SW480 (cell line): ENCODE data around the gene POTEF.
A peak's percentile ranks its signal among the peaks of the same experiment; 100 is the strongest.
"Not testable (repeated sequence)": the region's sequence is repeated elsewhere in the genome, so short reads cannot be mapped to it uniquely, and the experiment has no call there.

Experiments used
- DNase-seq: peaks from one replicate; pipeline ENCODE4 v3.0.0-alpha.2; 2016; ENCODE audit warnings: low spot score

The POTEF gene

DNA sequence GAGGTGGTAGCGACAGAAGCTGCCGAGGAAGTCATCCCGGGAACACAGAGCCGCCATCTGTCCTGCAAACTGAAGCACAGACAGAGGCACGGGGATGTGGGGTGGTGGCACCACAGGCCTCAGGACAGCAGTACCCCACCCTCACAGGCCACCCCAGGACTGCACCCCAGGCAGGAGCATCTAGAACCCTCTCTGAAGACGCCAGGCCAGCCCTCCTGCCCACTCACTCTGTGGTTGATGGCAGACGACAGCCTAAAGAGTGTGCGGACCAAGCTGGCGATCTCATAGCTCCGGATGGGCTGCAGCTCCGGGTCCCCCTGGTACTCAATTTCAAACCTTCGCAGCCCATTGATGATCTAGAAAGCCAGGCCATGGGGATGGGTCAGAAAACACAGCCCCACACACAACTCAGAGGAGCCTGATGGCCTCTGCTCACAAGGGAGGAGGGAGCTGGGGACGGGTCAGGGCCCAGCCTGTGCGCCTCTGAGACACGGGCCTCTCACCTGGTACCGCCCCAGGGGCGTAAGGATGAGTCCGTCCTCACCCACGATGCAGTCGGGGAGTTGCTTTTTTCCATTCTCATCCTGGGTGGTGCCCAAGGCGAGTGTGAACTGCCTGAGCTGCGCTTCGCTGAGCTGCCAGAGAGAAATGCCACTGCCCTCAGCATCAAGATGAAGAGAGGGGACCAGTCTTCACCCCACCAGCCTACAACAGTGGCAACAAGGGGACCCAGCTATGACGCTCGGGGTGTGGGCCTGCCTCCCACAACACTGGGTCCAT lies 24.0 kb upstream of the POTEF start:
- DNase-seq, result no peak

DNA sequence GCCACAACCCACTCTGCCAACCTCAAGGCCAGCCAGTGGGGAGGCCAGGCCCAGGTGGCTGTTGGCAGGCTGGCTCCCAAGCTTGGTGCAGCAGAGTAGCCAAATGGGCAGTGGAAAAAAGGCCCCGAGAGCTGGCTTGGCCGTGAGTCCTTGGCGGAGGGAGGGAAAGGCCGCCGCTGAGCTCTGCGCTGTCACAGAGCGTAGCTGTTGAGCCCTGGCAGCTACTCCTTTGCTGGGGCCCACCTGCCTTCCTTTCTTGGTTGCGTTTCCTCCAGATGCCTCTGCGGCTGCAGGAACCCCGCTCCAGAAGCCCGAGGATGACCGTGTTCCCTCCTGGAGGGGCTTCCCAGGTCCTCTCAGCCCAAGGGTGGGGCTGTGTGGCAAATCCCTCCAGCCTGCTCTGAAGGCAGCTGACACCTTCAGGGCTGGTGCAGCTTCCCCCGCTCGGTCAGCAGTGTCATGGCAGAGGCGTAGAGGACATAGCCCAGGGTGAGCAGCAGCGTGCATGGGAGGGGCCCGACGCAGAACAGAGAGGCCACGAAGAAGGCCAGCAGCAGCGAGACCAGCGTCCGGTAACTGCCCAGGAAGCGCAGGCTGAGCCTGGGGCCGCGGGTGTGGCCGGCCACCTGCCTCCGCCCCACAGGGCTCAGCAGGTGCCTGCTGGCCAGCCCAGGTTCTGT lies 23.3 kb upstream of the POTEF start:
- DNase-seq, result not testable (repeated sequence)

DNA sequence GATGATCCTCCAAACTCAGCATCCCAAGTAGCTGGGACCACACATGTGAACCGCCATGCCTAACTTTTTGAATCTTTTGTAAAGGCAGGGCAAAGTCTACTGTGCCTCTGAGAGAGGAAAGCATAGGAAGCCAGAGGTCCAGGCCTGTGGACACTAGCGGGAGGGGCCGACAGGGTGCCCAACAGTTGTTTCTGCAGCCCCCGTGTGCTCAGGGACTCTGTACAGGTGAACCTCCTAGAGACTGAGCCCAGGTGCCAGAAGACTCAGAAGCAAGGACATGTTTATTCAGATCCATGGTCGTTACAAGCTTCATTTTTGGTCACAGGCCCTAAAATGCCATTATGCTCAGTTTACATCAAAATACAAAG lies 22.1 kb upstream of the POTEF start:
- DNase-seq, result not testable (repeated sequence)

DNA sequence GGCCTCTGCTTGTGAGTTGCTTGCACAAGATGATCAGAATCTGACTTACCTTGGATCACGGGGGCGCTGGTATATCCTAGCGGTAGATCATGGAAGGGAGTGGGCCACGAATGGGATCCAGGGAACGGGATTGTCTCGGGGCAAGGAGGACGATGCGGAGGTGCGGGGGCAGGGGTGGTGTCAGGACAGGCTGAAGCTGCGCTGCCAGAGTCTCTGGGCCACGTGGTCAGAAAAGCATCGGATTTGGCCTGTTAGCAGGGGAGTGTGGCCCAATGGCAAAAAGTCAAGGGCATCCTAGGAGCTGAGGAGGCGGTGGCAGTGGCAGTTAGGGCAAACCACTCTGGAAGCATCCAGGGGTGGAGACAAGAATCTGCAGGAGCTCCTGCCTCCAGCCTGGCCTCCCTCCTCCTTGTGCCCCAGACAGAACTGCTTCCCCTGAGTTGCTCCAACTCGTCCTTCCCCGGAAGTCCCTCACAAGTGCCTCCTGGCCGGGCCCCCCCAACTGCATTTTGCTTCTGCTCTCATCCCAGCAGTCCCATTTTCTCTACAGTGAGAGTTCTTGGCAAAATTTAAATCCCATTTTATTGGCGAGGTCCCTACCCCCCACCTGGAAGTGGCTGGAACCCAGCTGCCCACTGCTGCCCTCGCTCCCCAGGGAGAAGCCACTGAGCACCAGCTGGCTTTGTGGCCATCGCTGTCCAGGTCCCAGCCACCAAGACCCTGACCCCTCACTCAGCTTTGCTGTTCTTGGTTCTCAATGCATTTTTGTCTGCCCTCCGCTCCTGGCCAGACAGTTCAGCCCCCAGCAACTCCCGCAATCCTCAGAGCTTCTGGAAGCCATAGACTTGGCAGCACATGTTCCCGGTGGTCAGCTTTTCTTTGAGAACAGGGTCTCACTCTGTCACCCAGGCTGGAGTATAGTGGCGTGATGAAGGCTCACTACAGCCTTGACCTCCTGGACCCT lies 21.4 kb upstream of the POTEF start:
- DNase-seq, result no peak

DNA sequence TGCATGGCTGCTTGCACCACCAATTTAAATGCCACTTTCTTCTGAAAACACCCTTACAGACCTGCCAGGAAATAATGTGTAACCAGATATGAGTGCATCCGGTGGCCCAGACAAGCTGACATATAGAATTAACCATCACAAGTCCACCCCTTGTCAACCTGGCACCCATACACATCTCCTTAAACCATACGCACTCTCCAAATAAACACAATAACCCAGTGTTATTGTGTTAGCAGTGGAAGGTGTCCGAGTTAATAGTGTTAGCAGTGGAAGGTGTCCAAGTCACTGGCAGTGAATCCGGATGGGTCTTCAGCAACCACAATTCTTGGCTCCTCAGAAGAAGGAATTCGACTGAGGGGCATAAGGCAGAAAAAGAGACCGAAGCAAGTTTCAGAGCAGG lies 19.5 kb upstream of the POTEF start:
- not testable (repeated sequence) for DNase-seq

DNA sequence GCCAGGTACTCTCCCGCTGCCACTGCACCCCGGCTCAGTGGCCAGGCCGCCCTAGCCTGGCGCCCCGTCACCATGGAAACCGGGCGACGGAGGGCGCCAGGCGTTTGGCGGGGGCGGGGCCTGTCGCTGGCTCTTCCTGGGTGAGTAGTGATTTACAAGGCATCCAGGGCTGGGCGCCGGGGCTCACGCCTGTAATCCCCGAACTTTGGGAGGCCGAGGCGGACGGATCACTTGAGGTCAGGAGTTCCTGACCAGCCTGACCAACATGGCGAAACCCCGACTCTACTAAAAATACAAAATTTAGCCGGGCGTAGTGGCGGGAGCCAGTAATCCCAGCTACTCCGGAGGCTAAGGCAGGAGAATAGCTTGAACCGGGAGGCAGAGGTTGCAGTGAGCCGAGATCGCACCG lies 16.0 kb upstream of the POTEF start, which contains the start of gene CCDC74B:
TSS of gene CCDC74B (minus strand) at position 107 of the 409 bp plus-strand sequence. CDS start 116 bp downstream, outside the sequence.
- peak; percentile 22 for DNase-seq

DNA sequence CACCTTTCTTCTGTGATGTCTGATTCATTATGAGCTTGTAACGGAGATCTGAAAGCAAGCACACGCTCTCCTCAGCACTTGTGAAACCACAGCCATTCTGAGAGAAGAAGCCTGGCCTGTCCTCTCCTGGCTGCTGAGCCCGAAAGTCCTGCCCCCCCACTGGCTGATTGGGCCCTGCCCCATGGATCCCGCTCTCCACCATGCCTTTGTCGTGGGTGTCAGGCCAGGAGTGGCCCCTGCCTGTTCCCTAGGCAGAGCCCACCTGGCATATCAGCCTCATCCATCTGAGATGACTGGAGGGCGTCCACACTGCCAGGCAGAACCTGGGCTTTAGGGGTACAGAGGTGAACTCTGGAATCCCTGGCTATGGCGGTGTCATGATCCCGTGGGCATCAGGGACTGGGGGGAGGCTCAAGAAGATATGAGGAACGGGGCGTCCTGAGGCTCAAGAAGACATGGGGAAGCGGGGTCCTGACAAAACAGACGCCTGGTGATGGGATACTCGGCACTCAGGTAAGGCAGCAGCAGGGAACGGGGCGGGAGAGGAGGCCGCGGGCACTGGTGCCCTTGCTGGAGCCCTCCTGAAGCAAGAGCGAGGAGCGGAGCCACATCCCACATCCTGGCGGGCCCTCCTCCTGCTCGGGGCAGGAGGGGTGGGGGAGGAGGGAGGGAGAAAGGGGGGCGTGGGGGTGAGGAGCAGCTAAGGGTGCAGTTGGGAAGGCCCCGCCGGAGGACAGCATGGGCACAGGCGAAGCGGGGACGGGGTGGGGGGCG lies 14.4 kb upstream of the POTEF start:
- DNase-seq, result not testable (repeated sequence)

DNA sequence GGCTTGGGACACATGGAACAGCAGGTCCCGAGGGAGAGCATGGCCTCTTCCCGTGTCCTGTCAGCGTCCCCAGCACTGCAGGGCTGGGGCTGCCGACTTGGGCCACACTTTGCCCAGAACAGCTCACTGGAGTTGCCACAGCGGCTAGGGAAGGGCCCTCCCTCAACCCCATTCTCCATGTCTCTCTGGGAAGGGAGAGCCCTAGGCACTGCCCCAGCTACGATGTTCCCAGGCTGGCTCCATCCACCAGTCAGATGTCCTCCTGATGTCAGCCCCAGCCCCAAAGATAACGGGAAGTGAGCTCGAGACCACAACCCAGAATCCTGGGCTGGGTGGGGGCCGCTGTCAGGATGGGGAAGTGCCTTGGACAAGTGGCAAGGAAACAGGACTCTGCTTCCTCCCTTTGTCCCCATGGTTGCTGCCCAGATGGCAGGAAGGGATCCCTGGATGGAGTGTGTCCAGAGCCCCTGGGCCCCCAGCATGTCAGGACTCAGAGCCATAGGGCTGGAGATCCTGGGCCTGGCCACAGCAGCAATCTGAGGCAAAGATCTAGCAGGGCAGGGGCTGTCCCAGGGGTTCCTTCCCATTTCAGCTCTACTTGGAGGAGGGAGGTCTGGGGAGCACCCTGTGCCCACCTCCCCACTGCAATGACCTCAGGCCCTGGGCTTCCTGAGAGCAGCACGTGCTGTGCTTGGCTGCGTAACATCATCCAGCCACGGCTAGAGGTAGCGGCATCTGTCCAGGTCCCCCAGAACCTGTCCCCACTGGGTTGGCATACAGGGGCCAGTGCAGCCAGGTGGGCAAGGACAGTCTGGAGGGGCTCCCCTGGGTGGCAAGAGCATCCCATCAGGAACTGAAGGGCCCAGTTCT lies 13.6 kb upstream of the POTEF start:
- not testable (repeated sequence) for DNase-seq

DNA sequence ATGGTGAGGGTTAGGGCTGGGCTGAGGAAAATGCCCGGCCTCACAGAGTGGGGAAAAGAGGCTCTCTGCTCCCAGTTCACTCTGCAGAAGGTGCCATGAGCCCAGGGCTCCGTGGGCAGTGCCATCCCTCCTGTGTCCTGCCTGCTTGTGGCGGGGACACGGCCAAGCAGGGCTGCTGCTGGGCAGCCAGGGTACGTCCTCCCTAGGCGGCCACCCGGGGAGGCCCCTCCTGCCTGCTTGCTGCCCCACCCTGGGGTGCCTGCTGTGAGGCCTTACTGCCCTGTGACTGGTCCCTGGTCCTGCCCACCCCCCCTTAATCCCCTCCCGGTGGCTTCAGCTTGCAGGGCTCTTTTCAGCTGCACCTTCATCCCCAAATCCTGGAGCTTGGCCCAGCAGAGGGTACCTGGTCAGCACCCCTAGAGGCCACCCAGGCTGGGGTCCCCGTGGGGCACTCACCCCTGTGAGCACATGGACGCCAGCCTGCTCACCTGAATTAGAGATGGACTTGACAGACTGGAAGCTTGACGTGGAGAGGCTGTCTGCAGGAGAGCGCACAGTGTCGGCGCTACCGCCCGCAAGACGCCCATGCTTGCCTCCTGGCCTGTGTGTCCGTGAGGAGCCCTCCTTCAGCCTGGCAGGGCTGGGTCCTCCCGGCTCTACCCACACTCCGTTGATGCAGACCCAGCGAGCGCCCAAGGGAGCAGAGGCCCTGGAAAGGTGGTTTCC lies 12.8 kb upstream of the POTEF start:
- not testable (repeated sequence) for DNase-seq

DNA sequence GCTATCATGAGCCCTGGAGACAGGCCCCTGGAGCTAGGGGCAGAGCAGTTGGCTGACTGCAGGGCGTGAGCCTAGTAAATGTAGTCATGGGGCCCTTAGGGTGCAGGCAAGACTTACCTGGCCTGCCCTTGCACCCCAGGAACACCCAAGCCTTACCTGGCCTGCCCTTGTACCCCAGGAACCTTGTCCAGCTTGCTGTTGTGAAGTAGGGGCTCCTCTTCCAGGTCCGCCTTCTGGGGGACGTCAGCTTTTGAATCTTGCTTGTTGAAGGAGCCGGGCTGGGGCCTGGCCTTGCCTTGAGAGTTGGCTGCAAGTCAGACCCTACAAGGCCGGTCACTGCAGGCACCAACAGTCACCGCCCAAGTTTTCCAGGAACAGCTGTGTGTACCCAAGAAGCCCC lies 12.0 kb upstream of the POTEF start:
- not testable (repeated sequence) for DNase-seq

DNA sequence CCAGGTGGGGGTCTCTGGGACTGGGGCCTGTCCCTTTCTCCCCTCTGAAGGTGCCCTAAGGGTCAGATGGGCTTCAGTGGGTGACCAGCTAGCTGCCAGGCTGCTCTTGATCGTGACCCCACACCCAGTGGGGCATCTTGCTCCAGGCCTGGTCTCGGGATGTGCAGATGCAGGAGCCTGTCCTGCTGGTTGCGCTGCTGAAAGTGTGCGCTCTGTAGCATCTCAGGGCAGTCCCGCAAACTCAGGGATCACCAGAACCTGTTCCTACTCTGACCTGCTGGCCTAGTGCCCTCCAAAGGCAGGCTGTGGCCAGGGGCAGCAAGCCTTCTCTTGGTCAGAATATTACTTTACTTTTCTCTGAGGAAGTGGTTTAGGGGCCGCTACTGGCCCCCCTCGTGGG lies 11.5 kb upstream of the POTEF start:
- not testable (repeated sequence) for DNase-seq

DNA sequence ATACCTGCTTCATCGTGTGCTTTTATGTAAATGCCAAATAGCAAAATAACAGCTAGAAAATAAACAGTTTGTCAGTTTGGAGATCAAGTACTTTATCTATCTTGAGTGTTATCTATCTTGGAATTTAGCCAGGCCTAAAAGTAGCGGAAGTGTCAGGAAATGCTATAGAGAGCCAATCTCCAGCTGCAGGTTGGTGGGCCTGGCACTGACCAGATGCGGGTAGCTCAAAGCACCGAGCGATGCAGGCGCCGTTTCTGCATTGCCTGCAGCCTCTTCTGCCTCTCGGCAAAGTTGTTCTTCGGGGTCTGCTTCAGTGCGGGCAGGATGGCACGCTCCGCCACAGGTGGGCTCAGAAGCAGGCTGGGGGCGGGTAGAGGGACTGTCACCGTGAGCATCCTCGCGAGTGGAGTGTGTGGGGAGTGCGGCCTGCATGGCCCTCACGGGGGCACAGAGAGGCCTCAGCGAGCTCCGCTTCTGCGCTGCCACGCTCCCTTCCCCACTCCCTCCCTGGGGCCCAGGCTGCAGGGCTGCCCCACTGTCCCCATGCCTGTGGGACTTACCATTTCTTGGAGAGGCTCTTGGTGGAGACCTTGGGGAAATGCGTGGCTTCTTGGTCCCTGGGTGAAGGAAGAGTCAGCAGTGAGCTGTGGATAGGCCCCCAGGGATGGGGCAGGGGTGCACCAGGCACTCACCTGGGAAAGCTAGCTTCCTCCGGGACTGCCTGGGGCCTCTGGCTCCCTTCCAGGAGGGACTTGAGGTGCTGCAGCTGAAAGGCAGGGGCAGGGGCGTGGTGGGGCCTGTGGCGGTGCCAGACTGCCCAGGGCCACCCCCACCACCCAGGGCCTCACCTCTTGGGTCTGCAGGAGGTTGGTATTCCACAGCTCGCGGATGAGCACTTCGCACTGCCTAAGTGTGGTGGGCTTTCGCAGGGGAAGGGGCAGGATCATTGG lies 10.6 kb upstream of the POTEF start:
- DNase-seq, result not testable (repeated sequence)

DNA sequence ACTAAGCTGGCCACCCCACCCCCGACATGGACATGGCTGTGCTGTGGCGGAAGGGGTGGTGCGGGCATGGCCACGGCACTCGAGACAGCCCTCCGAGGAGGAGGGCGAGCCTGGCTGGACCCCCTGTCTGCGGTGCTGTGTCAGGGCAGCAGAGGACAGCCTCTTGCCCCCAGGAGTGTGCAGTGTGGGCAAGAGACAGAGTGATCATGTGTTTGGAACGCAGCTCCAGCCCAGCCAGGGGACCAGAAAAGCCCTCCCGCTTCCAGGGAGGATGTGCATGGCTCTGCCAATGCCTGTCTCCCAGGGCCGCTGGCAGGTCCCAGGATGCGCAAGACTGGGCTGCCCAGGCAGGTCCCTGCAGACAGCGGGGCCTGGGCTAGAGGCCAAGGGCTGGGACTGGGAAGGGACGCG lies 9.8 kb upstream of the POTEF start:
- not testable (repeated sequence) for DNase-seq

DNA sequence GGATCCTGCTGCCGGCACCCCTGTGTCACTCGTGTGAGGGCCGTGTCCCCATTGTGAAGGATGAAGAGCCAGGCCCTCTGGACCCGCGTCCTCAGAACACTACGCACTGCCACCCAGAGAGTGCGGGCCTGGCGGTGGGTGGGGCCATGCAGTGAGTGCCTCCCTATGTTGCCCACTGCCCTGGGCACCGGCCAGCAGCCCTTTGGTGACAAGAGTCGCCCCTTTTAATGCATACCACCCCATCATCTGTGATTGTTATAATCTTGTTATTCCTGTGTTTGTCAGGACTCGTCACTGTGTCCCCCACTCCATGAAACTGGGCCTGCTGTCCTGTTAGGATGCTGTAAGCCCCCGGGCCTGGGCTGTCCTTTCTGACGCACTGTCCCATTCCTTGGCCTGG lies 9.3 kb upstream of the POTEF start:
- not testable (repeated sequence) for DNase-seq

DNA sequence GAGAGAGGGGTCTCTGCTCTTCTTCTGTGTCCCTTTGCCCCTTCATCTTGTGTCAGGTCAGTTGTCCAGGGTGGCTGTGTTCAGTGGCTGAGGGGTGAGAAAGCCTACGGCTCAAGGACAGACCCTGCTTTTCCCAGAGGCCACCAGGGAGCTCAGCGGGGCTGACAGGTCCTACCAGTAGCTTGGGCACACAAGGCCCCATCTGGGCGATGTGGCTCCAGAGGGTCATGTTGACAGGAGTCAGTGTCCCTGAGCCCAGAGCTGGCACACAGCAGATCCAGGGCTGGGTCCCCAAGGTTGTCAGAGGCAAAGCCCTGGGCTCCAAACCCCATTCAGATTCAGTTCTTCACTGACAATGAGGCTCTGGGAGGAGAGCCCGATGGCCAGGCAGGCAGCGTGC lies 8.1 kb upstream of the POTEF start:
- not testable (repeated sequence) for DNase-seq

DNA sequence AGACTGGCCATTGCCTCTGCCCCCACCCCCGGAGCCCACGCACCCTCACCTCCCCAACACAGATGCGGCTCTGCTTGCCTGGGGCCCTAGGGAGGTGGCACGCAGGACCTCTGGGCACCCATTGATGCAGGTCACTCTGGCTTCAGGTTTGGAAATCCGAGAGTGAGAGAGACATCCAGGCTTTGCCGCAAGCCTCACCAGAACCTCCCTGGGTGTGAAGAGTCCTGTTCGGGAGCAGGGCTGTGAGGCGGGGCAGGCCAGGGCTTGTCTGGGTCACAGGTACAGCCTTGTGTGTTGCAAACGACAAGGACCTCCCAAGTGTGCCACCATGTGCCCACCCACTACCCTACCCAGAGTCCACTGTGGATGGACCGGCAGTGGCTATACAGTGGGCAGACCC lies 7.5 kb upstream of the POTEF start:
- not testable (repeated sequence) for DNase-seq

DNA sequence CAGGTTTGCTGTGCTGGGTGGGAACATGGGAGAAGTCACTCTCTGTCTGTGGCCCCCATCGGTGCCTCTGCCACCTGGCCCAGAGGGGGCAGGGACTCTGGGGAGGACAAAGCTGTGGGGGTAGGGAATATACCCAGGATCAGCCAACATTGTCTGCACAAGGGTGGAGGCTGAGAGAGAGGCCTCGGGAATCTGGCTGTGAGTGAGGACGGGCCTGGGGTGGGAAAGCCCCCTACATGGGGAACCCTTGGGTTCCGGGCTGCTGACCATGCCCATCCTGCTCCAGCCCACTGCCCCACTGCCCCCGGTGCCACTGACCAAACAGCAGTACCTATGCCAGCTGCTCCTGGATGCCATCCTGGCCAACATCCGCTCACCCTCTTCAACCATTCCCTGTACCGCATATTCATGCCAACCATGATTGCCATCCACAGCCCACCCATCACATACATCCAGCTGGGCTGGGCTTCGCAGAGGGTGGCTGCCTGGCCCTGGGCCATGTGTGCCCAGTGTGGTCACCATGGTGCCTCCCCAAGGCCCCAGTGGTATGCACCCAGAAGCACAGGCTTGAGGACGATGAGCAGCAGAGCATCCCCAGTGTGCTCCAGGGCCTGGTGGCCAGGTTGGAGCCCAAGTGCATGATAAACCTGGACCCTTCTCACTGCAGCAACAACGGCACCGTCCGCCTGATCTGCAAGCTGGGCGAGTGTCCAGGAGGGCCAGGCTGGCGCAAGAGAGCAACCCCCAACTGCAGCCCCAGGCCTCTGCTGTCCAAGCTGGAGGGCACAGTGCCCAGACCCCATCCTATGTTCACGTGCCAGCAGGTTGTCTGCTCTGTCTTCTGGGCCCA lies 6.9 kb upstream of the POTEF start:
- no peak for DNase-seq

DNA sequence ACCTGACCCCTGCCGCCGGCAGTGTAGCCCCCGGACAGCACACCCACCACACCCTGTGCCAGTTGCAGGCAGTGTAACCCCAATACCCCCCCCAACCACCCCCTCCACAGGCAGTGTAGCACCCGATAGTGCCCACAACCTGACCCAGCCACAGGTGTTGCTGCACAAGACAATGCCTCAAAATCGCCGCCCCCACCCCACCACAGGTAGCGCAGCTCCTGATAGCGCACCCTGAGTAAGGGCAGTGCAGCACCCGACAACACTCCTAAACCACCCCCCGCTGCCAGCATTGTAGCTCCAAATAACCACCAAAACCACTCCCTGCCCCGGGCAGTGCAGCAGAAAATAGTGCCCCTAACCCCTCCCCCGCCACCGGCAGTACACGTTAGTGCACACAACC lies 558 bp downstream of the POTEF start:
- DNase-seq, result not testable (repeated sequence)
